Keratinocyte (primary cell): ENCODE results near the gene FNDC10.

Experiments
- EZH2 ChIP-seq: IDR thresholded peaks from one replicate; pipeline ENCODE4 v1.6.1; 2012; ENCODE audit warnings: inconsistent platforms, mild to moderate bottlenecking, low read length, moderate library complexity
- TF ChIP-seq, protein P1 (sequence below), 3 experiments: IDR thresholded peaks in 1 of 3; conservative IDR thresholded peaks in 1 of 3; optimal IDR thresholded peaks in 1 of 3; 2 replicates in 2 of 3; 3 replicates in 1 of 3; pipeline versions ENCODE3 to v1.5.1; 2011; ENCODE audit warnings: low read length in 3 of 3, mild to moderate bottlenecking in 3 of 3, moderate library complexity in 2 of 3, control low read depth in 1 of 3, inconsistent platforms in 1 of 3; ENCODE audit not compliant: insufficient read depth in 2 of 3; ENCODE audit errors: extremely low read depth in 1 of 3

DNA sequence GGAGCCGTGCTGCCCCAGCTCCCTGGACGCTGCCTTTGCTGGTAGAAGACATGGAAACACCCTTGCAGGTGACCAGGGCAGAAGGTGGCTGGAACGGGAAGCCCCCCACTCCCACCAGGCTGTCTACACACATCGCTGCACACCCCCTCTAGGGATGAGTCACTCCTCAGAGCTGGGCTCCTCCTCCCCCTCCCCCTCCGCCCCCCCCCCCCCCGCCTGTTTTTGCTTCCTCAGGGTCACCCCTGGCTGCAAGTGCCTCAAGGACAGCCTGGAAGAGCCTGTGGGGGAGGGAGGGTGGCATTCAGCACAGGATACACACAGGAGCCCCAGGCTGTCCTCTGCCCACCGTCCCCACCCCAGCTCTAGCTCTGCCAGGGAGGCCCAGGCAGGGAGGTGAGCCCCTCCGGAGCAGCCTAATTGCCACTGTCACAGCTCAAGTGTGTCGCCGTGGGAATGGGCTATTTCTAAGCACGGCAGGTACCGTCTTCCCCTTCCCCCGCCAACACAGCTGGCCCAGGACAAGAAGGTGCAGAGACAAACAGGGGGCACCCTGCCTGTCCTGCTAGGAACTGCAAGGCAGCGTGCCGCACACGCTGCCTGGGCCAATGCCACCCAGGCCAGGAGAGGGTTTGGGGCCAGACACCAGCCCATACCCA is 2.5 kb downstream of the FNDC10 start:
- TF ChIP-seq, protein P1, sequence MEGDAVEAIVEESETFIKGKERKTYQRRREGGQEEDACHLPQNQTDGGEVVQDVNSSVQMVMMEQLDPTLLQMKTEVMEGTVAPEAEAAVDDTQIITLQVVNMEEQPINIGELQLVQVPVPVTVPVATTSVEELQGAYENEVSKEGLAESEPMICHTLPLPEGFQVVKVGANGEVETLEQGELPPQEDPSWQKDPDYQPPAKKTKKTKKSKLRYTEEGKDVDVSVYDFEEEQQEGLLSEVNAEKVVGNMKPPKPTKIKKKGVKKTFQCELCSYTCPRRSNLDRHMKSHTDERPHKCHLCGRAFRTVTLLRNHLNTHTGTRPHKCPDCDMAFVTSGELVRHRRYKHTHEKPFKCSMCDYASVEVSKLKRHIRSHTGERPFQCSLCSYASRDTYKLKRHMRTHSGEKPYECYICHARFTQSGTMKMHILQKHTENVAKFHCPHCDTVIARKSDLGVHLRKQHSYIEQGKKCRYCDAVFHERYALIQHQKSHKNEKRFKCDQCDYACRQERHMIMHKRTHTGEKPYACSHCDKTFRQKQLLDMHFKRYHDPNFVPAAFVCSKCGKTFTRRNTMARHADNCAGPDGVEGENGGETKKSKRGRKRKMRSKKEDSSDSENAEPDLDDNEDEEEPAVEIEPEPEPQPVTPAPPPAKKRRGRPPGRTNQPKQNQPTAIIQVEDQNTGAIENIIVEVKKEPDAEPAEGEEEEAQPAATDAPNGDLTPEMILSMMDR (optimal IDR thresholded peaks at IDR 0.05 in 1 of 3, IDR thresholded peaks at IDR 0.05 in 1 of 3, conservative IDR thresholded peaks at IDR 0.05 in 1 of 3; ENCODE audit: extremely low read depth in 1 of 3, insufficient read depth in 2 of 3, low read length in 3 of 3): peak; percentile 35 to 52 (median 44)
- TF ChIP-seq EZH2: no peak
